GM12872 (cell line): ENCODE measurements around the gene ARID5B.

Experiments
- CTCF ChIP-seq: IDR thresholded peaks from 3 replicates; pipeline ENCODE4 v1.5.1; 2011; ENCODE audit warnings: low read depth, mild to moderate bottlenecking, low read length, moderate library complexity; ENCODE audit not compliant: insufficient read depth

Gene ARID5B

GRCh38 chr10:61975391-61975932, 74.0 kb downstream of the ARID5B start:
- no peak for TF ChIP-seq CTCF

DNA sequence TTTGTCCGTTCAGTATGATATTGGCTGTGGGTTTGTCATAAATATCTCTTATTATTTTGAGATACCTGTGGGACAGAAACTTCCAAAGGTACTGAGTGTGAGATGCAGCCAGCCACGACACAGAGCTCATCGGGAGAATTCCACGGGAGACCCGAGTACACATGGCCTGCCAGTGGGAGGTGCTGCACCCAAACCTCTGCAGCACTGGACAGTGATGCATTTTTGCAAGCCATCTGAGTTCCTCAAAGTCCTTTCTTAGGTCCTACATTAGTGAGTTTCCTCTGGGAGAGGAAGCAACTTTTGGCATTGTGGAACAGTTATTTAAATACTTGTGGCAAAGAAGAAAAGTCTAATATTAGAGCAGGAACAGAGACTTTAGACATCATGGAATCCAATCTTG, 77.5 kb downstream of the ARID5B start:
- peak; percentile 46 for TF ChIP-seq CTCF

- TF ChIP-seq CTCF = no peak
These were observed 80.0 kb downstream of the ARID5B start for GRCh38 chr10:61981460-61981859.

DNA sequence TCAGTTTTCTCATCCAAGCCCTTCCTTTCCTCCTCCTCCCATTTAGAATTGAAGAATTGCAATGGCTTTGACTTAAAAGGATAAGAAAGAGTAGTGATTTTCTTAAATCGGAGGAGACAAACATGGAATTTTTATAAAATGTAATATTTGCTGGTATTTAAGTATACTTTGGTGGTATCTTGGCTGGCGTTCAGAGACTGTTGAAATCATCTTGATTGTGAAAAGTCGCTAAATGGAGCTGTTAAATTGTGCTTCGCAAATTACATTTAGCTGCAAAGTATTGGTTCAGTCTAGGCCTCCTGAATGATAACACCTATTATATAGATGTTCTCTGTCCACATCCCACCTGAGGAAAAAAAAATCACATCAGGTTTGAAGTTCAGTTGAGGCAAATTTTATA, 81.8 kb downstream of the ARID5B start:
- TF ChIP-seq CTCF = no peak

DNA sequence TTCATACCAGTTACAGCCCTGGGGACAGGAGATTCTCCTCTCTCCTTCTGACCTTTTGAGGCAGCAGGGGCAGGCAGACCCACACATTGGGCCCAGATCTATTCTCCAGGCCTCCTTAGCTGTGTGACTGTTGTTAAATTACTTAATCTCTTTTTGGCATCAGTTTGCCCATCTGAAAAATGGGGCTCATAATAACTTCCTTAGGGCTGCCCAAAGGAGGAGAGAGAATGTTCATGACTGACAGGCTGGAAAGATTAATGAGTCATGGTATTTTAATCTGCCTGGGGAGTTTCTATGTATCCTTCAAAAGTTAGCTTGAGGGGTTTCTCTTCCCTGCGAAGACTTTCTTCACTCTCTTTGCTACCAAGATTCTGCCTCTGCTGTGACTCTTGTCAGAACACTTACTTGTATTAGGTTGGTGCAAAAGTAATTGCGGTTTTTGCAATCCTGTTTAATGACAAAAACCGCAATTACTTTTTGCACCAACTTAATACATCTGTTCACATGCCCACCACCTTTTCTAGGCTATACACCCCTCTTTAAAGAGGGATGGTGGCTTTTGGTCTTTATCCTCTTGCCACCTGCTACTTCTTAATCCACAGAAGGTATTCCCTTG, 83.4 kb downstream of the ARID5B start:
- TF ChIP-seq CTCF = no peak

- TF ChIP-seq CTCF = no peak
These were observed 84.2 kb downstream of the ARID5B start for GRCh38 chr10:61985715-61986114.

DNA sequence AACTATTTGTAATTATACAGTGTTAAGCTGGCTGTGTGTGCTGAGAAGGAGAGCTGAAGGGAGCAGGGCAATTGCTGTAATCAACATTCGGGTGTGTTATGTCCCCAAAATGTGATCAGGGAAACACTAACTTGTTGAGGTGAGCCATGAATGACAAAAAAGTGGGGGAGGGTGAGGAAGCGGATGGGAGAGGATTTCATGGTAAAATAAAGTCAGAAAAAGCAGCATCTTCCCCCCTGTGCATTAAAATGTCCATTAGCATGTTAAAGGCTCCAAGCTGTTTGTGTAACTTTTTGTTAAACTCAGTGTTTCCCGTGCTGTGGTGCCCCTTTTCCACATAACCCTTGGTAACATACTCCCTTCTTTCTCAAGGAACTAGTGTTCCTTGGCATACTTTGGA, 84.9 kb downstream of the ARID5B start:
- TF ChIP-seq CTCF = no peak
